ENCODE data around the gene N4BP3. TPM values are rescaled to one million over a fixed set of nuclear protein-coding genes. Genes with fewer than 3 reads are reported as not detected.

Gene N4BP3
- total and polyA plus RNA-seq, 2 of the 13 experiments (the other 11 are each of a cell fraction or from before 2014, with no cell fraction given) = 0.13 TPM; not detected in 1

- no peak for DNase-seq (ENCODE audit: low spot score)
- H3K36me3 ChIP-seq (replicated peaks in 1 of 2; ENCODE audit: control insufficient read depth in 1 of 2, insufficient read depth in 2 of 2, low read length in 2 of 2) = no peaks in the 10 kb centered on the region
- H3K9me3 ChIP-seq (ENCODE audit: low read length) = no peaks in the 10 kb centered on the region
- H3K79me2 ChIP-seq (ENCODE audit: insufficient read depth, low read length) = no peaks in the 10 kb centered on the region
- intact Hi-C loops (cut with micrococcal nuclease; ENCODE audit: unreplicated experiment) (no loop called here), in situ Hi-C loops (cut with HindIII; ENCODE audit: extremely low pct_ligation_motif_present, low pct_unique_long_range_greater_than_20kb) (no loop called here)
- H4K20me1 ChIP-seq (ENCODE audit: insufficient read depth, low read length) = no peaks in the 10 kb centered on the region
- no peak overlapping the region for H2AFZ ChIP-seq (ENCODE audit: low read length)
- H3K27ac ChIP-seq (ENCODE audit: extremely low read length, insufficient read depth, low read length) = no peak overlapping the region
- 46% methylated on average over 6 of the region's 6 CpGs for WGBS (ENCODE audit: low lambda C conversion rate)
- ChIA-PET POLR2A (no interaction called here), CTCF (ENCODE audit: low intra/inter-chr PET ratio, low total read pairs) (no interaction called here)
- H3K9ac ChIP-seq (ENCODE audit: insufficient read depth, low read depth, low read length) = no peak overlapping the region
- no peaks in the 10 kb centered on the region for H3K4me1 ChIP-seq (ENCODE audit: insufficient read depth, low read length)
- no peak overlapping the region for H3K4me3 ChIP-seq (replicated peaks in 1 of 3; ENCODE audit: insufficient read depth in 1 of 3, low read depth in 2 of 3, low read length in 3 of 3)
- no peaks in the 10 kb centered on the region; a peak in 2 of 5 replicates for H3K27me3 ChIP-seq (ENCODE audit: control insufficient read depth in 1 of 2, insufficient read depth in 2 of 2, low read length in 2 of 2)
- FAIRE-seq = no peak
- BruUV-seq (replicated peaks) = no TSS peak
- H3K4me2 ChIP-seq (ENCODE audit: low read depth, low read length) = no peak overlapping the region
- no peak for ATAC-seq
- TF ChIP-seq REST (IDR thresholded peaks at IDR 0.05; ENCODE audit: borderline replicate concordance in 1 of 2, low read depth in 1 of 2, low read length in 2 of 2) (no peak), FOXC1 (CRISPR knock-in tag; IDR thresholded peaks at IDR 0.05; ENCODE audit: borderline replicate concordance) (no peak), MXD3 (CRISPR knock-in tag; IDR thresholded peaks at IDR 0.05) (no peak), POLR2AphosphoS2 (IDR thresholded peaks at IDR 0.05; ENCODE audit: low read depth, low read length) (no peak), AKNA (CRISPR knock-in tag; IDR thresholded peaks at IDR 0.05; ENCODE audit: borderline replicate concordance) (no peak), SALL2 (CRISPR knock-in tag; IDR thresholded peaks at IDR 0.05) (no peak), CTCF (CRISPR knock-in tag; IDR thresholded peaks at IDR 0.05) (no peak), THAP8 (CRISPR knock-in tag; IDR thresholded peaks at IDR 0.05; ENCODE audit: borderline replicate concordance) (no peak), ZNF432 (CRISPR knock-in tag; IDR thresholded peaks at IDR 0.05; ENCODE audit: borderline replicate concordance) (no peak), ATF7-NPFF (CRISPR knock-in tag; IDR thresholded peaks at IDR 0.05; ENCODE audit: low read depth) (no peak), ZNF704 (CRISPR knock-in tag; IDR thresholded peaks at IDR 0.05; ENCODE audit: borderline replicate concordance) (no peak)
These were observed 22.5 kb upstream of the N4BP3 start for GRCh38 chr5:178090856-178091255.
